Fibroblast of lung (primary cell): ENCODE results near the gene PIK3R6. TPM values are rescaled to one million over a fixed set of nuclear protein-coding genes. Genes with fewer than 3 reads are reported as not detected.

ENCODE experiments used
- DNase-seq, 2 donors: peaks; one replicate each; pipeline versions ENCODE4 v3.0.0 to v3.0.0-alpha.2; 2010; ENCODE audit warnings: low read depth in 2 of 2
- H2AFZ ChIP-seq: 2 replicates; pipeline ENCODE4 v1.5.1; 2012; ENCODE audit warnings: low read length, control low read depth, inconsistent platforms
- H3K27ac ChIP-seq: 2 replicates; pipeline ENCODE4 v1.5.1; 2011; ENCODE audit warnings: low read length, control low read depth; ENCODE audit not compliant: insufficient read depth
- H3K27me3 ChIP-seq: 2 replicates; pipeline ENCODE4 v1.5.1; 2011; ENCODE audit warnings: mild to moderate bottlenecking, low read length; ENCODE audit not compliant: control insufficient read depth, insufficient read depth
- H3K36me3 ChIP-seq: 2 replicates; pipeline ENCODE4 v1.5.1; 2011; ENCODE audit warnings: low read length; ENCODE audit not compliant: control insufficient read depth, insufficient read depth
- H3K4me1 ChIP-seq: 2 replicates; pipeline ENCODE4 v1.5.1; 2011; ENCODE audit warnings: low read length; ENCODE audit not compliant: control insufficient read depth, insufficient read depth; ENCODE audit errors: extremely low read depth
- H3K4me2 ChIP-seq: 2 replicates; pipeline ENCODE4 v1.5.1; 2011; ENCODE audit warnings: low read length, control low read depth; ENCODE audit not compliant: insufficient read depth; ENCODE audit errors: extremely low read depth
- H3K4me3 ChIP-seq, 4 experiments: fragments of 200-600 bp in 1 of 4; sonication (generic) in 1 of 4; replicated peaks in 1 of 4; 2 replicates each; pipeline ENCODE4 v1.5.1; 2011 to 2016; ENCODE audit warnings: low read length in 4 of 4, low read depth in 3 of 4, mild to moderate bottlenecking in 3 of 4, control low read depth in 2 of 4, inconsistent platforms in 1 of 4, mixed read lengths in 1 of 4; ENCODE audit not compliant: insufficient read depth in 1 of 4; ENCODE audit errors: control extremely low read depth in 1 of 4
- H3K79me2 ChIP-seq: 2 replicates; pipeline ENCODE4 v1.5.1; 2012; ENCODE audit warnings: mild to moderate bottlenecking, low read length, inconsistent platforms; ENCODE audit not compliant: control insufficient read depth, insufficient read depth
- H3K9ac ChIP-seq: 2 replicates; pipeline ENCODE4 v1.5.1; 2011; ENCODE audit warnings: mild to moderate bottlenecking, low read length, control low read depth; ENCODE audit not compliant: insufficient read depth
- H3K9me3 ChIP-seq: 2 replicates; pipeline ENCODE4 v1.5.1; 2012; ENCODE audit warnings: low read depth, low read length; ENCODE audit not compliant: control insufficient read depth, insufficient read depth
- H4K20me1 ChIP-seq: 2 replicates; pipeline ENCODE4 v1.5.1; 2011; ENCODE audit warnings: low read length; ENCODE audit not compliant: control insufficient read depth, insufficient read depth; ENCODE audit errors: extremely low read depth
- CTCF ChIP-seq, 2 donors: IDR thresholded peaks in 1 of 2; conservative IDR thresholded peaks in 1 of 2; 1 replicate in 1 of 2; 2 replicates in 1 of 2; pipeline ENCODE4 v1.5.1; 2011 to 2012; ENCODE audit warnings: low read length in 2 of 2, control low read depth in 1 of 2, inconsistent platforms in 1 of 2, low read depth in 1 of 2, mild to moderate bottlenecking in 1 of 2
- EZH2 ChIP-seq: IDR thresholded peaks from 2 replicates; pipeline ENCODE4 v1.5.1; 2012; ENCODE audit warnings: low read length, control low read depth, mild to moderate bottlenecking; ENCODE audit errors: missing control alignments
- polyA plus RNA-seq, 2 donors: library from polyadenylated mRNA; depleted of rRNA in 1 of 2; stranded (reverse) in 1 of 2; unstranded in 1 of 2; fragments of >200 nt; gene quantifications; 2 replicates each; pipeline ENCODE4 v1.2.1, GENCODE V29; 2011 to 2012; ENCODE audit warnings: missing spikeins in 1 of 2
- total RNA-seq: library from RNA; depleted of rRNA; stranded (reverse); fragments of >200 nt; gene quantifications from 2 replicates; pipeline ENCODE4 v1.2.1, GENCODE V29; 2014

The PIK3R6 gene
- total and polyA plus RNA-seq, 2 donors (not counting 1 experiment from before 2014, with no cell fraction given) = 0.02 TPM; not detected in 1

- Histone ChIP-seq H4K20me1 (no peaks in the 10 kb centered on the region), H3K27ac (no peak overlapping the region), H3K4me1 (no peaks in the 10 kb centered on the region), H3K4me2 (no peak overlapping the region), H3K27me3 (no peaks in the 10 kb centered on the region), H3K9ac (no peak overlapping the region), H3K79me2 (no peaks in the 10 kb centered on the region), H3K36me3 (no peaks in the 10 kb centered on the region), H3K9me3 (no peaks in the 10 kb centered on the region), H3K4me3 (no peak overlapping the region), H2AFZ (no peak overlapping the region)
- no peak for TF ChIP-seq CTCF (conservative IDR thresholded peaks at IDR 0.05 in 1 of 2, IDR thresholded peaks at IDR 0.05 in 1 of 2; ENCODE audit: low read depth in 1 of 2, low read length in 2 of 2)
- no peak for TF ChIP-seq EZH2
- no peak for DNase-seq
Measured at GRCh38 chr17:8894202-8894671, 26.8 kb upstream of the PIK3R6 start.

- no peaks in the 10 kb centered on the region for H3K79me2 ChIP-seq
- no peaks in the 10 kb centered on the region for H3K27me3 ChIP-seq
- no peaks in the 10 kb centered on the region for H3K36me3 ChIP-seq
- H3K9ac ChIP-seq = no peak overlapping the region
- H2AFZ ChIP-seq = no peak overlapping the region
- no peaks in the 10 kb centered on the region for H3K9me3 ChIP-seq
- DNase-seq = no peak
- H3K4me3 ChIP-seq = no peak overlapping the region
- no peak overlapping the region for H3K4me2 ChIP-seq
- no peaks in the 10 kb centered on the region for H4K20me1 ChIP-seq
- TF ChIP-seq EZH2 = no peak
- TF ChIP-seq CTCF (conservative IDR thresholded peaks at IDR 0.05 in 1 of 2, IDR thresholded peaks at IDR 0.05 in 1 of 2; ENCODE audit: low read depth in 1 of 2, low read length in 2 of 2) = no peak
- H3K27ac ChIP-seq = no peak overlapping the region
- no peaks in the 10 kb centered on the region for H3K4me1 ChIP-seq
Measured at GRCh38 chr17:8893621-8894201, 26.2 kb upstream of the PIK3R6 start.

- no peaks in the 10 kb centered on the region for H4K20me1 ChIP-seq
- H3K36me3 ChIP-seq = no peaks in the 10 kb centered on the region
- no peak overlapping the region for H3K4me2 ChIP-seq
- no peak overlapping the region for H3K9ac ChIP-seq
- TF ChIP-seq CTCF (conservative IDR thresholded peaks at IDR 0.05 in 1 of 2, IDR thresholded peaks at IDR 0.05 in 1 of 2; ENCODE audit: low read depth in 1 of 2, low read length in 2 of 2) = no peak
- TF ChIP-seq EZH2 = no peak
- no peak overlapping the region for H3K4me3 ChIP-seq
- no peaks in the 10 kb centered on the region for H3K4me1 ChIP-seq
- no peak overlapping the region for H2AFZ ChIP-seq
- DNase-seq = no peak
- no peak overlapping the region for H3K27ac ChIP-seq
- H3K27me3 ChIP-seq = no peaks in the 10 kb centered on the region
- no peaks in the 10 kb centered on the region for H3K79me2 ChIP-seq
- H3K9me3 ChIP-seq = no peaks in the 10 kb centered on the region
Measured at GRCh38 chr17:8893059-8893458, 25.6 kb upstream of the PIK3R6 start.
